AG09319 (cell line): ENCODE data around the gene SPOCD1.

Experiments used
- DNase-seq: peaks from one replicate; pipeline ENCODE4 v3.0.0-alpha.2; 2010; ENCODE audit warnings: low read depth; ENCODE audit errors: extremely low read depth
- CTCF ChIP-seq: IDR thresholded peaks from 2 replicates; pipeline ENCODE4 v1.5.1; 2011; ENCODE audit warnings: low read depth, mild to moderate bottlenecking, inconsistent platforms, low read length, moderate library complexity

The SPOCD1 gene

GRCh38 chr1:31815752-31816500 is at the start of gene SPOCD1:
TSS of gene SPOCD1 (minus strand) at chr1:31816022. CDS start at chr1:31815333, 689 bp downstream.
- TF ChIP-seq CTCF, result peak; percentile 91
- DNase-seq, result peak; percentile 52

GRCh38 chr1:31862071-31862470 is 46.2 kb upstream of the SPOCD1 start:
- no peak for DNase-seq
- TF ChIP-seq CTCF, result no peak

GRCh38 chr1:31861346-31861745 is 45.5 kb upstream of the SPOCD1 start:
- no peak for TF ChIP-seq CTCF
- DNase-seq, result no peak

GRCh38 chr1:31860581-31860980 is 44.8 kb upstream of the SPOCD1 start:
- TF ChIP-seq CTCF, result no peak
- no peak for DNase-seq

GRCh38 chr1:31859719-31860118 is 43.9 kb upstream of the SPOCD1 start:
- TF ChIP-seq CTCF, result no peak

GRCh38 chr1:31859044-31859443 is 43.2 kb upstream of the SPOCD1 start:
- TF ChIP-seq CTCF, result no peak
- no peak for DNase-seq

More at GRCh38 chr1:31859719-31860118, 43.9 kb upstream of the SPOCD1 start:
- DNase-seq, result no peak

- no peak for DNase-seq
- no peak for TF ChIP-seq CTCF
Observed at GRCh38 chr1:31857863-31858262, 42.0 kb upstream of the SPOCD1 start.
